DND-41 (cell line): ENCODE measurements around the gene UBALD1.

Experiments
- EZH2 ChIP-seq: IDR thresholded peaks from 3 replicates; pipeline ENCODE4 v1.6.1; 2012; ENCODE audit warnings: borderline replicate concordance, low read depth, mild to moderate bottlenecking, moderate library complexity, low read length, inconsistent platforms; ENCODE audit not compliant: severe bottlenecking
- TF ChIP-seq, protein P1 (sequence below): IDR thresholded peaks from 2 replicates; pipeline ENCODE4 v1.5.1; 2012; ENCODE audit warnings: borderline replicate concordance, low read length, moderate library complexity, mild to moderate bottlenecking; ENCODE audit not compliant: poor library complexity, severe bottlenecking; ENCODE audit errors: extremely low read depth

DNA sequence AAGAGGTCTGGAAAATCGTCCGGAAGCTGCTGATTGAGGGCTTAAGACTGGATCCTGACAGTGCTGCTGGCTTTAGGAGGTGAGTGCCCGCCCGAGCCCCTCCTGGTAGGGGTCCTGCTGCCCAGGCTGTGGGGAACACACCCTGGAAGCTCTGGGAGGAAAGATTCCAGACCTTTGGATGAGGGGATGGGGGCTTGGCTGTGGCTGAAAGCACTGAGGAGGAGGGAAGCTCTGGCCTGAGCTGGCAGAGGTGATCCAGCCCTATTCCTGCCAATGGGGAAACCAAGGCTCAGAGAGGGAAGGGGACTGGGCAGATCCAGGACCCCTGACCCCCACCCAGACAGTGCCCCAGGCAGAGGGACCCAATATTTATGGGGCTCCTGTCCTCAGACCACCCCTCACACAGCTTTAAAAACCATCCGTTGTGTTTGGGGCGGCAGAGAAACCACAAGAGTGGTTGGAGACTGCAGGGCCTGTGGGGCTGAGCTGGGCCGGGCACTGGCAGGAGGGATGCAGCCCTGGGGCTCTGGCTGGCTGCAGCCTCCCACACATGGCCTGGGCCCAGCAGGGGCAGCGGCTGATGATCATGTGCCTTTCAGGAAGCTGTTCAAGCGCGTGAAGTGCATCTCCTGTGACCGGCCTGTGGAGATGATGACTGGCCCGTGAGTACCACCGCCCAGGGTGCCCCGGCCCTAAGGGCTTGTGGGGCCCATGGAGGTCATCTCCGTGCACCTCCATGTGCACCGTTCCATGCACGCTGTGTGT is 22.8 kb downstream of the UBALD1 start:
- TF ChIP-seq, protein P1, sequence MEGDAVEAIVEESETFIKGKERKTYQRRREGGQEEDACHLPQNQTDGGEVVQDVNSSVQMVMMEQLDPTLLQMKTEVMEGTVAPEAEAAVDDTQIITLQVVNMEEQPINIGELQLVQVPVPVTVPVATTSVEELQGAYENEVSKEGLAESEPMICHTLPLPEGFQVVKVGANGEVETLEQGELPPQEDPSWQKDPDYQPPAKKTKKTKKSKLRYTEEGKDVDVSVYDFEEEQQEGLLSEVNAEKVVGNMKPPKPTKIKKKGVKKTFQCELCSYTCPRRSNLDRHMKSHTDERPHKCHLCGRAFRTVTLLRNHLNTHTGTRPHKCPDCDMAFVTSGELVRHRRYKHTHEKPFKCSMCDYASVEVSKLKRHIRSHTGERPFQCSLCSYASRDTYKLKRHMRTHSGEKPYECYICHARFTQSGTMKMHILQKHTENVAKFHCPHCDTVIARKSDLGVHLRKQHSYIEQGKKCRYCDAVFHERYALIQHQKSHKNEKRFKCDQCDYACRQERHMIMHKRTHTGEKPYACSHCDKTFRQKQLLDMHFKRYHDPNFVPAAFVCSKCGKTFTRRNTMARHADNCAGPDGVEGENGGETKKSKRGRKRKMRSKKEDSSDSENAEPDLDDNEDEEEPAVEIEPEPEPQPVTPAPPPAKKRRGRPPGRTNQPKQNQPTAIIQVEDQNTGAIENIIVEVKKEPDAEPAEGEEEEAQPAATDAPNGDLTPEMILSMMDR: no peak
- TF ChIP-seq EZH2: no peak
